SU-DHL-6 (cell line): ENCODE results near the gene TFEB.

Experiments
- H2AFZ ChIP-seq: fragments of 200-600 bp; sonication (generic); 2 replicates; pipeline ENCODE4 v1.6.1; 2014; ENCODE audit warnings: low read depth, mild to moderate bottlenecking, moderate library complexity, mixed read lengths, antibody characterized with exemption, low read length; ENCODE audit not compliant: severe bottlenecking
- H3F3A ChIP-seq: fragments of 200-600 bp; shearing (Covaris generic); 2 replicates; pipeline ENCODE4 v1.6.0; 2016; ENCODE audit warnings: antibody characterized with exemption, mild to moderate bottlenecking; ENCODE audit not compliant: insufficient read depth
- H3K27ac ChIP-seq: fragments of 200-600 bp; sonication (generic); 2 replicates; pipeline ENCODE4 v1.5.1; 2016; ENCODE audit warnings: low read depth, mild to moderate bottlenecking, low read length, moderate library complexity, mixed read lengths
- H3K27me3 ChIP-seq: fragments of 200-600 bp; sonication (generic), shearing (Covaris generic); 2 replicates; pipeline ENCODE4 v1.6.0; 2014; ENCODE audit warnings: mild to moderate bottlenecking, low read length
- H3K36me3 ChIP-seq: fragments of 200-600 bp; sonication (generic); 2 replicates; pipeline ENCODE4 v1.6.1; 2014; ENCODE audit warnings: mild to moderate bottlenecking, low read length, mixed read lengths
- H3K4me2 ChIP-seq: fragments of 300-600, 200-600 bp; shearing (Covaris generic), sonication (generic); 2 replicates; pipeline ENCODE4 v1.6.0; 2014; ENCODE audit warnings: low read length, low read depth, mild to moderate bottlenecking; ENCODE audit not compliant: poor library complexity, severe bottlenecking
- H3K4me3 ChIP-seq: fragments of 200-600 bp; sonication (generic); 2 replicates; pipeline ENCODE4 v1.5.1; 2014; ENCODE audit warnings: antibody characterized with exemption, low read length, mild to moderate bottlenecking, mixed read lengths; ENCODE audit not compliant: insufficient read depth, poor library complexity, severe bottlenecking
- H3K79me2 ChIP-seq: fragments of 200-600 bp; sonication (generic); 2 replicates; pipeline ENCODE4 v1.6.1; 2014; ENCODE audit warnings: mild to moderate bottlenecking, low read length, moderate library complexity; ENCODE audit not compliant: insufficient read depth
- H3K9ac ChIP-seq: fragments of 200-600 bp; sonication (generic); 2 replicates; pipeline ENCODE4 v1.7.0; 2014; ENCODE audit warnings: mild to moderate bottlenecking, low read length
- H3K9me2 ChIP-seq: fragments of 200-600 bp; sonication (generic); replicated peaks from 2 replicates; pipeline ENCODE4 v1.6.1; 2014; ENCODE audit warnings: low read length; ENCODE audit not compliant: insufficient read depth
- H3K9me3 ChIP-seq: fragments of 200-600 bp; sonication (generic); 2 replicates; pipeline ENCODE4 v1.6.1; 2014; ENCODE audit warnings: low read length, mixed read lengths; ENCODE audit not compliant: insufficient read depth
- H4K20me1 ChIP-seq: fragments of 200-600 bp; sonication (generic); 2 replicates; pipeline ENCODE4 v1.6.1; 2014; ENCODE audit warnings: low read depth, mild to moderate bottlenecking, antibody characterized with exemption, low read length, moderate library complexity, mixed read lengths
- CTCF ChIP-seq: fragments of 200-600 bp; sonication (generic); IDR thresholded peaks from one replicate; pipeline ENCODE4 v1.5.1; 2017; ENCODE audit warnings: antibody characterized with exemption, mild to moderate bottlenecking, low read length, moderate library complexity; ENCODE audit not compliant: insufficient read depth, poor library complexity, severe bottlenecking
- EZH2phosphoT487 ChIP-seq: fragments of 200-600 bp; sonication (generic), shearing (Covaris generic); conservative IDR thresholded peaks from 2 replicates; pipeline ENCODE4 v1.6.1; 2018; ENCODE audit warnings: mild to moderate bottlenecking, antibody characterized with exemption, low read length, moderate library complexity, mixed read lengths

Gene TFEB

GRCh38 chr6:41648921-41649320 lies 86.5 kb downstream of the TFEB start:
- Histone ChIP-seq H3F3A (no peaks in the 10 kb centered on the region), H3K27me3 (no peaks in the 10 kb centered on the region), H3K27ac (no peak overlapping the region), H3K4me3 (no peak overlapping the region), H2AFZ (no peak overlapping the region), H3K9me3 (no peaks in the 10 kb centered on the region), H3K9ac (no peak overlapping the region), H3K79me2 (no peaks in the 10 kb centered on the region), H3K36me3 (no peaks in the 10 kb centered on the region), H3K4me2 (no peak overlapping the region), H4K20me1 (no peaks in the 10 kb centered on the region), H3K9me2 (no peaks in the 10 kb centered on the region)
- TF ChIP-seq EZH2phosphoT487: no peak
- TF ChIP-seq CTCF: no peak

- Histone ChIP-seq H3K4me2 (no peak overlapping the region), H3K79me2 (no peaks in the 10 kb centered on the region), H3K9me3 (no peaks in the 10 kb centered on the region), H3K4me3 (no peak overlapping the region), H2AFZ (no peak overlapping the region), H3K27me3 (no peaks in the 10 kb centered on the region), H3F3A (no peaks in the 10 kb centered on the region), H3K36me3 (no peaks in the 10 kb centered on the region), H4K20me1 (no peaks in the 10 kb centered on the region), H3K27ac (no peak overlapping the region), H3K9me2 (no peaks in the 10 kb centered on the region), H3K9ac (no peak overlapping the region)
- TF ChIP-seq EZH2phosphoT487 (no peak), CTCF (no peak)
Observed at GRCh38 chr6:41648070-41648585, 87.3 kb downstream of the TFEB start.

GRCh38 chr6:41647061-41647511 lies 88.3 kb downstream of the TFEB start:
- no peaks in the 10 kb centered on the region for H3K9me3 ChIP-seq
- H3F3A ChIP-seq: no peaks in the 10 kb centered on the region
- no peaks in the 10 kb centered on the region for H4K20me1 ChIP-seq
- no peaks in the 10 kb centered on the region for H3K36me3 ChIP-seq
- no peak overlapping the region for H3K4me3 ChIP-seq
- H3K4me2 ChIP-seq: no peak overlapping the region
- no peak overlapping the region for H3K9ac ChIP-seq
- H3K79me2 ChIP-seq: no peaks in the 10 kb centered on the region
- no peak for TF ChIP-seq CTCF
- TF ChIP-seq EZH2phosphoT487: no peak
- no peaks in the 10 kb centered on the region for H3K9me2 ChIP-seq
- no peak overlapping the region for H2AFZ ChIP-seq
- no peaks in the 10 kb centered on the region for H3K27me3 ChIP-seq
- no peak overlapping the region for H3K27ac ChIP-seq
